GM12878 (cell line): Measurements from ENCODE around the gene TBC1D2B. TPM values are rescaled to one million over a fixed set of nuclear protein-coding genes. Genes with fewer than 3 reads are reported as not detected.

Experiments
- BCL11A ChIP-seq: IDR thresholded peaks from 2 replicates; pipeline ENCODE4 v1.6.1; 2011; ENCODE audit warnings: low read depth, low read length
- BRCA1 ChIP-seq: IDR thresholded peaks from 2 replicates; pipeline ENCODE4 v1.6.1; 2011; ENCODE audit warnings: low read depth, low read length, improper control_type of control experiment
- HCFC1 ChIP-seq: fragments of 150-350 bp; IDR thresholded peaks from 2 replicates; pipeline ENCODE4 v1.6.1; 2014; ENCODE audit warnings: low read length
- HDAC6 ChIP-seq: fragments of 200-600 bp; sonication (generic); IDR thresholded peaks from one replicate; pipeline ENCODE4 v1.8.0; 2017; ENCODE audit warnings: antibody characterized with exemption; ENCODE audit not compliant: unreplicated experiment
- IRF4 ChIP-seq: IDR thresholded peaks from 2 replicates; pipeline ENCODE4 v1.6.1; 2011; ENCODE audit warnings: low read depth, low read length
- MLLT1 ChIP-seq: fragments of 450-650 bp; IDR thresholded peaks from 2 replicates; pipeline ENCODE4 v1.6.1; 2016; ENCODE audit warnings: mild to moderate bottlenecking
- MXI1 ChIP-seq: fragments of 150-350 bp; IDR thresholded peaks from 2 replicates; pipeline ENCODE4 v1.6.1; 2011; ENCODE audit warnings: low read depth, mild to moderate bottlenecking, inconsistent platforms, low read length, improper control_type of control experiment
- POLR2AphosphoS2 ChIP-seq: IDR thresholded peaks from 2 replicates; pipeline ENCODE4 v1.6.1; 2011; ENCODE audit warnings: low read depth, mild to moderate bottlenecking, low read length, improper control_type of control experiment, moderate library complexity
- RFX5 ChIP-seq: IDR thresholded peaks from 2 replicates; pipeline ENCODE4 v1.6.1; 2011; ENCODE audit warnings: low read depth, low read length, improper control_type of control experiment
- RUNX3 ChIP-seq: IDR thresholded peaks from 2 replicates; pipeline ENCODE4 v1.6.1; 2012; ENCODE audit warnings: low read length, inconsistent platforms
- SIN3A ChIP-seq: IDR thresholded peaks from 2 replicates; pipeline ENCODE4 v1.6.1; 2012; ENCODE audit warnings: low read depth, low read length, improper control_type of control experiment
- ZNF24 ChIP-seq: fragments of 450-650 bp; IDR thresholded peaks from 2 replicates; pipeline ENCODE4 v1.6.1; 2017; ENCODE audit warnings: antibody characterized with exemption, mild to moderate bottlenecking
- ZNF622 ChIP-seq: fragments of 450-650 bp; IDR thresholded peaks from 2 replicates; pipeline ENCODE4 v1.6.1; 2017; ENCODE audit warnings: mild to moderate bottlenecking, inconsistent platforms
- ZZZ3 ChIP-seq: IDR thresholded peaks from 2 replicates; pipeline ENCODE4 v1.6.1; 2011; ENCODE audit warnings: low read depth; ENCODE audit not compliant: control insufficient read depth, insufficient read length
- polyA plus RNA-seq, 11 experiments: library from polyadenylated mRNA; depleted of rRNA in 4 of 11; unstranded in 6 of 11; stranded (reverse) in 5 of 11; fragments of >200 nt; fragmentation: Nextera tagmentation in 4 of 11; fragmentation: Illumina TruSeq in 1 of 11; extraction: Ambion mirVana in 4 of 11; extraction: Trizol in 1 of 11; gene quantifications; 1 replicate in 1 of 11; 2 replicates in 10 of 11; pipeline versions ENCODE4 v1.2.1 to v1.2.3, GENCODE V29; 2011 to 2016; ENCODE audit warnings: inconsistent platforms in 2 of 11, missing spikeins in 2 of 11, low read depth in 1 of 11
- total RNA-seq, 4 experiments: library from RNA; depleted of rRNA in 3 of 4; stranded (reverse); fragments of >200 nt in 3 of 4; fragmentation: Illumina TruSeq in 1 of 4; extraction: Trizol in 1 of 4; gene quantifications; 2 replicates each; pipeline versions ENCODE4 v1.2.1 to v1.2.3, GENCODE V29; 2013 to 2021
- TF ChIP-seq, protein P1 (sequence below): fragments of 450-650 bp; formaldehyde crosslinking; IDR thresholded peaks from 2 replicates; pipeline ENCODE4 v1.4.0; 2022; ENCODE audit warnings: mild to moderate bottlenecking, moderate library complexity
- TF ChIP-seq, protein P2 (sequence below): IDR thresholded peaks from 2 replicates; pipeline ENCODE4 v1.6.1; 2011; ENCODE audit warnings: borderline replicate concordance, low read depth, mild to moderate bottlenecking, moderate library complexity, low read length; ENCODE audit not compliant: insufficient read depth, poor library complexity, severe bottlenecking
- TF ChIP-seq, protein P3 (sequence below): IDR thresholded peaks from 2 replicates; pipeline ENCODE4 v1.6.1; 2012; ENCODE audit warnings: low read depth, low read length, improper control_type of control experiment
- TF ChIP-seq, protein P4 (sequence below): IDR thresholded peaks from 2 replicates; pipeline ENCODE4 v1.6.1; 2012; ENCODE audit warnings: improper control_type of control experiment, low read depth, low read length; ENCODE audit not compliant: insufficient replicate concordance

Gene TBC1D2B
- total and polyA plus RNA-seq, 10 of the 15 experiments (the other 5 are each of a cell fraction or from before 2014, with no cell fraction given): 1.3 to 53.4 (median 19.4) TPM

GRCh38 chr15:78103406-78104118 lies 26.1 kb upstream of the TBC1D2B start (continued):
- TF ChIP-seq, protein P1, sequence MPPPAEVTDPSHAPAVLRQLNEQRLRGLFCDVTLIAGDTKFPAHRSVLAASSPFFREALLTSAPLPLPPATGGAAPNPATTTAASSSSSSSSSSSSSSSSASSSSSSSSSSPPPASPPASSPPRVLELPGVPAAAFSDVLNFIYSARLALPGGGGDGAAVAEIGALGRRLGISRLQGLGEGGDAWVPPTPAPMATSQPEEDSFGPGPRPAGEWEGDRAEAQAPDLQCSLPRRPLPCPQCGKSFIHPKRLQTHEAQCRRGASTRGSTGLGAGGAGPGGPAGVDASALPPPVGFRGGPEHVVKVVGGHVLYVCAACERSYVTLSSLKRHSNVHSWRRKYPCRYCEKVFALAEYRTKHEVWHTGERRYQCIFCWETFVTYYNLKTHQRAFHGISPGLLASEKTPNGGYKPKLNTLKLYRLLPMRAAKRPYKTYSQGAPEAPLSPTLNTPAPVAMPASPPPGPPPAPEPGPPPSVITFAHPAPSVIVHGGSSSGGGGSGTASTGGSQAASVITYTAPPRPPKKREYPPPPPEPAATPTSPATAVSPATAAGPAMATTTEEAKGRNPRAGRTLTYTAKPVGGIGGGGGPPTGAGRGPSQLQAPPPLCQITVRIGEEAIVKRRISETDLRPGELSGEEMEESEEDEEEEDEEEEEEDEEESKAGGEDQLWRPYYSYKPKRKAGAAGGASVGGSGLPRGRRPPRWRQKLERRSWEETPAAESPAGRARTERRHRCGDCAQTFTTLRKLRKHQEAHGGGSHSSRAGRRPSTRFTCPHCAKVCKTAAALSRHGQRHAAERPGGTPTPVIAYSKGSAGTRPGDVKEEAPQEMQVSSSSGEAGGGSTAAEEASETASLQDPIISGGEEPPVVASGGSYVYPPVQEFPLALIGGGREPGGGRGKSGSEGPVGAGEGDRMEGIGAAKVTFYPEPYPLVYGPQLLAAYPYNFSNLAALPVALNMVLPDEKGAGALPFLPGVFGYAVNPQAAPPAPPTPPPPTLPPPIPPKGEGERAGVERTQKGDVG (CRISPR knock-in tag): no peak
- TF ChIP-seq, protein P2, sequence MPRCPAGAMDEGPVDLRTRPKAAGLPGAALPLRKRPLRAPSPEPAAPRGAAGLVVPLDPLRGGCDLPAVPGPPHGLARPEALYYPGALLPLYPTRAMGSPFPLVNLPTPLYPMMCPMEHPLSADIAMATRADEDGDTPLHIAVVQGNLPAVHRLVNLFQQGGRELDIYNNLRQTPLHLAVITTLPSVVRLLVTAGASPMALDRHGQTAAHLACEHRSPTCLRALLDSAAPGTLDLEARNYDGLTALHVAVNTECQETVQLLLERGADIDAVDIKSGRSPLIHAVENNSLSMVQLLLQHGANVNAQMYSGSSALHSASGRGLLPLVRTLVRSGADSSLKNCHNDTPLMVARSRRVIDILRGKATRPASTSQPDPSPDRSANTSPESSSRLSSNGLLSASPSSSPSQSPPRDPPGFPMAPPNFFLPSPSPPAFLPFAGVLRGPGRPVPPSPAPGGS: no peak
- no peak for TF ChIP-seq POLR2AphosphoS2
- no peak for TF ChIP-seq ZZZ3
- TF ChIP-seq MLLT1: peak; percentile 62; the same call in 1 of the 2 replicates
- peak; percentile 49; the same call in 1 of the 2 replicates for TF ChIP-seq BCL11A
- no peak for TF ChIP-seq ZNF622
- TF ChIP-seq RUNX3: peak; percentile 90
- peak; percentile 55; the same call in 1 of the 2 replicates for TF ChIP-seq MXI1
- TF ChIP-seq, protein P3, sequence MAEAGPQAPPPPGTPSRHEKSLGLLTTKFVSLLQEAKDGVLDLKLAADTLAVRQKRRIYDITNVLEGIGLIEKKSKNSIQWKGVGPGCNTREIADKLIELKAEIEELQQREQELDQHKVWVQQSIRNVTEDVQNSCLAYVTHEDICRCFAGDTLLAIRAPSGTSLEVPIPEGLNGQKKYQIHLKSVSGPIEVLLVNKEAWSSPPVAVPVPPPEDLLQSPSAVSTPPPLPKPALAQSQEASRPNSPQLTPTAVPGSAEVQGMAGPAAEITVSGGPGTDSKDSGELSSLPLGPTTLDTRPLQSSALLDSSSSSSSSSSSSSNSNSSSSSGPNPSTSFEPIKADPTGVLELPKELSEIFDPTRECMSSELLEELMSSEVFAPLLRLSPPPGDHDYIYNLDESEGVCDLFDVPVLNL: no peak
- TF ChIP-seq, protein P4, sequence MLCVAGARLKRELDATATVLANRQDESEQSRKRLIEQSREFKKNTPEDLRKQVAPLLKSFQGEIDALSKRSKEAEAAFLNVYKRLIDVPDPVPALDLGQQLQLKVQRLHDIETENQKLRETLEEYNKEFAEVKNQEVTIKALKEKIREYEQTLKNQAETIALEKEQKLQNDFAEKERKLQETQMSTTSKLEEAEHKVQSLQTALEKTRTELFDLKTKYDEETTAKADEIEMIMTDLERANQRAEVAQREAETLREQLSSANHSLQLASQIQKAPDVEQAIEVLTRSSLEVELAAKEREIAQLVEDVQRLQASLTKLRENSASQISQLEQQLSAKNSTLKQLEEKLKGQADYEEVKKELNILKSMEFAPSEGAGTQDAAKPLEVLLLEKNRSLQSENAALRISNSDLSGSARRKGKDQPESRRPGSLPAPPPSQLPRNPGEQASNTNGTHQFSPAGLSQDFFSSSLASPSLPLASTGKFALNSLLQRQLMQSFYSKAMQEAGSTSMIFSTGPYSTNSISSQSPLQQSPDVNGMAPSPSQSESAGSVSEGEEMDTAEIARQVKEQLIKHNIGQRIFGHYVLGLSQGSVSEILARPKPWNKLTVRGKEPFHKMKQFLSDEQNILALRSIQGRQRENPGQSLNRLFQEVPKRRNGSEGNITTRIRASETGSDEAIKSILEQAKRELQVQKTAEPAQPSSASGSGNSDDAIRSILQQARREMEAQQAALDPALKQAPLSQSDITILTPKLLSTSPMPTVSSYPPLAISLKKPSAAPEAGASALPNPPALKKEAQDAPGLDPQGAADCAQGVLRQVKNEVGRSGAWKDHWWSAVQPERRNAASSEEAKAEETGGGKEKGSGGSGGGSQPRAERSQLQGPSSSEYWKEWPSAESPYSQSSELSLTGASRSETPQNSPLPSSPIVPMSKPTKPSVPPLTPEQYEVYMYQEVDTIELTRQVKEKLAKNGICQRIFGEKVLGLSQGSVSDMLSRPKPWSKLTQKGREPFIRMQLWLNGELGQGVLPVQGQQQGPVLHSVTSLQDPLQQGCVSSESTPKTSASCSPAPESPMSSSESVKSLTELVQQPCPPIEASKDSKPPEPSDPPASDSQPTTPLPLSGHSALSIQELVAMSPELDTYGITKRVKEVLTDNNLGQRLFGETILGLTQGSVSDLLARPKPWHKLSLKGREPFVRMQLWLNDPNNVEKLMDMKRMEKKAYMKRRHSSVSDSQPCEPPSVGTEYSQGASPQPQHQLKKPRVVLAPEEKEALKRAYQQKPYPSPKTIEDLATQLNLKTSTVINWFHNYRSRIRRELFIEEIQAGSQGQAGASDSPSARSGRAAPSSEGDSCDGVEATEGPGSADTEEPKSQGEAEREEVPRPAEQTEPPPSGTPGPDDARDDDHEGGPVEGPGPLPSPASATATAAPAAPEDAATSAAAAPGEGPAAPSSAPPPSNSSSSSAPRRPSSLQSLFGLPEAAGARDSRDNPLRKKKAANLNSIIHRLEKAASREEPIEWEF: no peak
- TF ChIP-seq BRCA1: no peak
- no peak for TF ChIP-seq RFX5
- TF ChIP-seq HCFC1: no peak
- TF ChIP-seq HDAC6: no peak
- TF ChIP-seq SIN3A: no peak
- TF ChIP-seq ZNF24: peak; percentile 77
- peak; percentile 65; the same call in 1 of the 2 replicates for TF ChIP-seq IRF4
